Measurements from ENCODE around the gene CYBC1. TPM values are rescaled to one million over a fixed set of nuclear protein-coding genes. Genes with fewer than 3 reads are reported as not detected.
"Not testable (repeated sequence)": the region's sequence is repeated elsewhere in the genome, so short reads cannot be mapped to it uniquely, and the experiment has no call there.

The CYBC1 gene
- total RNA-seq, 2 donors from 2014 or later, result 55.5 to 77.9 TPM

DNA sequence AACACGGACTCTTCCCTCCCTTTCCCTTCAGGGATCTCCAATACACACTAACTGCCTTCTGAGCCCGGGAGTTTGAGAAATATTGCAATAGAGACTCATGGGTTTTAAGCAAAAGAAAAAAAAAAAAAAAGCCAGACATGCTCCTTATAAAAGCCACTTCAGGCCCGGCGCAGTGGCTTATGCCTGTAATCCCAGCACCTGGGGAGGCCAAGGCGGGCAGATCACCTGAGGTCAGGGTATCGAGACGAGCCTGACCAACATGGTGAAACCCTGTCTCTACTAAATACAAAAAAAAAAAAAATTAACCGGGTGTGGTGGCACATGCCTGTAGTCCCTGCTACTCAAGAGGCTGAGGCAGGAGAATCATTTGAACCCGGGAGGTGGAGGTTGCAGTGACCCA is 34.8 kb downstream of the CYBC1 start:
- intact Hi-C loops (cut with DNase I), result no loop called here
- DNase-seq (ENCODE audit: low spot score), result no peak

- no peak for DNase-seq (ENCODE audit: low spot score)
- intact Hi-C loops (cut with DNase I), result no loop called here
These were observed 35.2 kb downstream of the CYBC1 start for GRCh38 chr17:82415336-82415735.

DNA sequence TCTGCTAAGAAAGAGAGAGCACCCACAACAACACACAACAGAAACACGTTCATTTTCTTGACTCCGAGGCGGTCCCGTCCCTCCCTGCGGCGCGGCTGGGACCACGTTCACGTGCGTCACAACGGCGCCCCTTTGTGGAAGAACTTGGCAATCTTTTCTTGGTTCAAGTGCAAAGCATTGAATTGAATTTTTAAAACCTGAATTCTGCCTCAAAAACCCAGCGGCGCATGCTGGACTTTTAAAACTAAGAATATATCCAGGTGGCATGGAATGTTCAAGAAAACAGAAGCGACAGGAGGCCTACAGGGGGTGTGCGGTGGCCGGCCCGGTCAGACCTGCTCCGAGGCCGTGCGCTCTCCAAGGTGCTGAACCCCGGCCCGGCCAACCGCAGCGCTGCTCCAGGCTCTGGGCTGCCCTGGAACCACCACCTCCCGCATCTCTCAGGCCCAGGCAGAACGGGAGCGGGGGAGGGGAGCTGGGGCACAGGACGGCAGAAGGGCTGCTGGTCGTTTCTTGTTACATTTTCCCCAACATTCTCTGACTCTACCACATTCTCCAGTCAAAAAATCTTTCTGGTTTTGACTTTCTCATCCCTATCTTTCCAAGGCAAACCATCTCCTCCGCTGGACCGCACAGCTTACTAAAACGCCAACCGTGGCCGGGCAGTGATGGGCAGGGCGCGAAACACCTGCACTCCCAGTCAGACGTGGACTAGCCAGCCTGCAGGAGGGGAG is 35.8 kb downstream of the CYBC1 start:
- peak; percentile 93 for DNase-seq (ENCODE audit: low spot score)

DNA sequence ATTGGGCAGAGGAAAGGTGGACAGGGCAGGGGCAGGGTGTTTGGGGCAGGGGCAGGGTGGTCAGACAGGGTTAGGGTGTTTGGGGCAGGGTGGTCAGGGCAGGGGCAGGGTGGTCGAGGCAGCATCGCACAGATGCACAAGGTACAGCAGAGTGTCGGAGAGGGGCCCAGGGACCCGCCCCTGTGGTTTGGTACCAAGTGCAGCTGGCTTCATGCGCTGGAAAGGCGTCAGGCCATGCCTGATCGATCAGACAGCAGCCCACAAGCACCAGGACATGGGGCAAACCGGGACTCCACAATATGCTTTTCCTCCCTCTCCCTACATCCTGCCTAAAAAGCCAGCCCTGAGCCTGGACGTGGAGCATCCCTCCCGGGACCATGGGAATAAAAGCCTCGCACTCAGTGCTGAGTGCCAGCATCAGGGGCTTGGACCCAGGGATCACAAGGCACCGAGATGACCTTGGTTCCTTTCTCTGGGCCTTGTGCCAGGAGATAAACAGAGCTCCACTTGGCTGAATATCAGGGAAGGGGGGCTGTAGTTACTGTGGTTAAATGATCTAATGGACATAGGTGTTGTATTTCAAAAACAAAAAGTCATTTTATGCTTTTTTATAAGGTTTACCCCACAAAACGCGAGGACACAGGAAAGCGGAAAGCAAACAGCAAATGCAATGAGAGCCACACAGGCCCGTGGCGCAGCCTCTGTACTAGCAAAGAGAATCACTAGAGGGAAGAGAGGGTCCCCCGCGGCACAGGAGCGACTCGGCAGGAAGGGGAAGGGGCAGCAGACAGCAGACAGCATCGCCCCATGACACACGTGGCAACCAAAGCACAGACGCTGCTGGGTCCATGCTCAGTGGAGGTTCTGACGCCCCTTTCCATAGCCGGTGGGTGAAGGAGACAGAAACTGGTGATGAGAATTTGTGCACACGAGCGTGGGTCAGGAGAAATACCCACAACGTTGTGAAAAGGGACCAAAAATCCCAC is 37.7 kb downstream of the CYBC1 start:
- no peak for DNase-seq (ENCODE audit: low spot score)
- intact Hi-C loops (cut with DNase I), result loop anchor here (2.0 to 5.0 kb wide), 2 partner anchors 60 to 61 kb away; no protein-coding TSS in a partner anchor

More for the DNA sequence above, 35.8 kb downstream of the CYBC1 start:
- intact Hi-C loops (cut with DNase I), result loop anchor here in 1 of 2 donors (5.0 kb wide), 1 partner anchor 62 kb away; no protein-coding TSS in a partner anchor

DNA sequence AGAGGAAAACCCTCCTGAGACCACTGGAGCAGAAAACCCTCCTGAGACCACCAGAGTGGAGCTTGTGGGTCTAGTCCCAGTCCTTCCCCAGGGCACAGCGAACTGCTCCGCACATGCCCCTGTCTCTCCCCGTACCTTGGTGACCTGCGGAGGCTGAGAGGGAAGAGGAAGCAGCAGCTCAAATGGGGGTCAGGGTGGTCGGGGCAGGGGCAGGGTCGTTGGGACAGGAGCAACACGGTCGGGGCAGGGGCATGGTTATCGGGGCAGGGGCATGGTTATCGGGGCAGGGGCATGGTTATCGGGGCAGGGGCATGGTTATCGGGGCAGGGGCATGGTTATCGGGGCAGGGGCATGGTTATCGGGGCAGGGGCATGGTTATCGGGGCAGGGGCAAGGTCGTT is 38.5 kb downstream of the CYBC1 start:
- intact Hi-C loops (cut with DNase I), result loop anchor here (2.0 to 5.0 kb wide), 2 partner anchors 59 to 60 kb away; no protein-coding TSS in a partner anchor
- not testable (repeated sequence) for DNase-seq (ENCODE audit: low spot score)

DNA sequence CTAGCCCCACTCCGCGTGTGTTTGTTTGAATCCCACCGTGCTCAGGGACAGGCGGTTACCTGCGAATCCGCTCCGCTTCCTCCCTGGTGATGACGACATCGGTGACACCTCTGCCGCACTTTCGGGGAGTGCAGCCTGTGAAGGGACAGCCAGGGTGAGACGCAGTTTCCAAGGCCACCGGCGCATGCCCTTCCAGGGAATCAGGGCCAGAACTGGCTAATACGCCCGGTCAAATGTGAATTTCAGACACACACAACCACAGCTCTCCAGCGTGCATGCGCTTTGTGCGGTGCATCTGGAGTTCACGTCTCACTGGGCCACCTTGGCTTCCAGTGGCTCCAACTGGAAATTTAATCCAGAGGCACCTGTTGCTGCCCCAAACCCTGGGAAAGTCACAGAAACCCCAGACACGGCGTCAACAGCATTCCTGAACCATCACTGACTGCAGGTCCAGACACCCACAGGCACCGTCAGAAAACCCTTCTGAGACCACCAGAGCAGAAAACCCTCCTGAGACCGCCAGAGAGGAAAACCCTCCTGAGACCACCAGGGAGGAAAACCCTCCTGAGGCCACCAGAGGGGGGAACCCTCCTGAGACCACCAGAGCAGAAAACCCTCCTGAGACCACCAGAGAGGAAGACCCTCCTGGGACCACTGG is 39.0 kb downstream of the CYBC1 start:
- intact Hi-C loops (cut with DNase I), result loop anchor here (2.0 to 5.0 kb wide), 2 partner anchors 59 kb away; no protein-coding TSS in a partner anchor
- no peak for DNase-seq (ENCODE audit: low spot score)

DNA sequence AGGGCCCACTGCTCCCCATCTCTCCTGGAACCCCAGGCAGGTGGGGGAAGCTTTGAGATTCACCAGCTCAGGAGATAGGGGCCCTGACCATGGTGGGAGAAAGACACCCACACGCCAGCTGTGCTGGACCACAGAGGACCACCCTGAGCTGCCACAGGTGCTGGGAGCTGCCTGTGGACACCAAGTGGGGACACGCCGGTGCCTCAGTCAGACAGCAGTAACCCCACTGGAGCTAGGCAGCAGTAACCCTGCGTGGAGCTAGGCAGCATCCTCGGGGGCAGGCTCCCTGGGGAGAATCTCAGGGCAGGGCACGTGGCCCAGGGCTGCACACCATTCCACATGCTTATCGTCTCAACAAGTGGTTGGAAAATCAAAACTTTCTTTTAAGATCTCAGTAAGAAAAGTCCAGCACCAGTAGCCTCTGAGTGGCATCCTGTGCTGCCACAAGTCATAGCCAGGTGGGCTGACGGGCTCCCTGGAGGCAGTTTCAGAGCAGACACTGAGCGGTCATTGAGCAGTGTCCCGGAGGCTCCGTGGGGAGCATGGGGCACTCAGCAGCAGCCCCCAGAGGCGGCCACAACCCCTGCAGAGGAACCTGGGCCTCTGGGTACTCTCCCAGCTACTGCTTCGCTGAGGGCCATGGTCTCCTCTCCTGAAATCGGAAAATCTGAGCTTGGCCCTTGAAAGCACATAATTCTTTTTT is 40.4 kb downstream of the CYBC1 start:
- intact Hi-C loops (cut with DNase I), result loop anchor here in 1 of 2 donors (5.0 kb wide), 1 partner anchor 58 kb away; no protein-coding TSS in a partner anchor
- no peak for DNase-seq (ENCODE audit: low spot score)

- intact Hi-C loops (cut with DNase I), result no loop called here
- DNase-seq (ENCODE audit: low spot score), result no peak
These were observed 41.6 kb downstream of the CYBC1 start for GRCh38 chr17:82408938-82409318.

- intact Hi-C loops (cut with DNase I), result no loop called here
- DNase-seq (ENCODE audit: low spot score), result no peak
These were observed 42.1 kb downstream of the CYBC1 start for GRCh38 chr17:82408288-82408937.

- intact Hi-C loops (cut with DNase I), result no loop called here
- DNase-seq (ENCODE audit: low spot score), result no peak
These were observed 43.3 kb downstream of the CYBC1 start for GRCh38 chr17:82407255-82407654.

GRCh38 chr17:82406131-82406671 is 44.4 kb downstream of the CYBC1 start:
- intact Hi-C loops (cut with DNase I), result no loop called here
- no peak for DNase-seq (ENCODE audit: low spot score)

DNA sequence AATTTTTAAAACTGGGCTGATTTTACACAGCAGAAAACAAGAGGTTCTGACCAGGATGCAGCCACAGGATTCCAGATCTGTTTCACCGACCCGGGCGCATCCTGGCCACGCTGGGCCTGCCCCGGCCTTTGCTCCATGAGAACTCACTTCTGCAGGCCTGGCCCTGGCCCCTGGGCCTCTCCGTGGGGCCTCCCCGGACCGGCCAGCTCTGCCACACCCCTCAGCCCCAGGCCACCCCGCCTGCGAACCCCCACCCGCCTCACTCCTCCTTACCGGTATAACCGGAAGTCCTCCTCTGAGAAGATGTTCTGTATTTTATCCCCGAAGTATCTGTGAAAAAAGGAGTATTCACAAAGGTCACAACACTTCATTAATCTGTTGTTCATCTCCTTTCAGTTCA is 45.5 kb downstream of the CYBC1 start:
- no peak for DNase-seq (ENCODE audit: low spot score)
- intact Hi-C loops (cut with DNase I), result no loop called here

DNA sequence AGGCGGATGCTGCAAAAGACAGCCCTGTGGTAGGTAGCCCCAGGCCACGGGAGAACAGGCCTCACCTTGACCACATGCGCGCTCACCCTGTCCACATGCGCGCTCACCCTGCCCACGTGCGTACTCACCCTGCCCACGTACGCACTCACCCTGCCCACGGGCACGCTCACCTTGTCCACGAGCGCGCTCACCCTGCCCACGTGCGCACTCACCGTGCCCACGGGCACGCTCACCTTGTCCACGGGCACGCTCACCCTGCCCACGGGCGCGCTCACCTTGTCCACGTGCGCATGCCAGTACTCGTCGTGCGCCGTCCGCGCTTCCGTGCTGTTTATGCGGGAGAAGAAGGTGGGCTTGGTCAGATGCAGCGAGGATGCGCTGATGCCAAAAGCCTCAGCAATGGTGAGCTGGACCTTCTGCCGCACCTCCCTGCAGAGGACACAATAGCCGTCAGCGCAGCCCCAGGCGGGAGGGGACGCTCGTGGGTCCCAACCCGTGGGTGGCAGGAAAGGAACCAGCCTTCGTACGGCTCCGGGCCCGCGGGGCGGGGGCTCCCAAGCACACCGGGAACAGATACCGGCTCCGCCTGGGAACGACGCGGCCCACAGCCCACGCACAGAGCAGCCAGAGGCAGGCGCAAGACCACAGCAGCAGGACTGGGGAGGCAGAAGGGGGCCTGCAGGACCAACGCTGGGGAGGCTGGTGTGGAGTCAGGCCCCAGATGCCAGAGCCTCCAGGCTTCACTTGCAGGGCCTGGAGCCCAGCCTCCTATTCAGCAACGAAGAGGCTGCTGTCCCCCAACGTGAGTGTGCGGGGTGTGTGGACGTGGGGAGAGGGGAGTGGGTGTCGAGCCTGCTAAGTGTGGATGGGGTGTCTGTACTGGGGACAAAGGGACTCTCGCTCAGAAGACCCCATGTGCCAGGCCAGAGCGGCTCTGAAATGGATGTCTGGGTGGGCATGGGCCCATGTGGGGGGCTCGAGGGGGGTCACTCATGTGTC is 46.6 kb downstream of the CYBC1 start:
- intact Hi-C loops (cut with DNase I), result no loop called here

DNA sequence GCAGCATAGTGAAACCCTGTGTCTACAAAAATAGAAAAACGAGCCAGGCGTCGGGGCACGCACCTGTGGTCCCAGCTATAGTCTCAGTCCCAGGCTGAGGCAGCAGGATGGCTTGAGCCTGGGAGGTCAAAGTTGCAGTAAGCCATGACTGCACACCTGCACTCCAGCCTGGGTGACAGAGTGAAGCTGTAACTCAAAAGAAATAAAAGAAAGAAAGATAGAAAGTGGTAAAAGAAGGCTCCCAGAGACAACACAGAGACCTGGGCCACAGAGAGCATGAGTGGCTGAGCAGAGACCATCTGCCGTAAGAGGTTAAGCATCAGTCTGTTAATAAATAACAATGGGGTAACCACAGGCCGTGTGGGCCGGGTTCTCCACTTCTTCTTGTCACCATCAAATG is 47.7 kb downstream of the CYBC1 start:
- no peak for DNase-seq (ENCODE audit: low spot score)
- intact Hi-C loops (cut with DNase I), result no loop called here

More for the DNA sequence above, 46.6 kb downstream of the CYBC1 start:
- DNase-seq (ENCODE audit: low spot score), result no peak

DNA sequence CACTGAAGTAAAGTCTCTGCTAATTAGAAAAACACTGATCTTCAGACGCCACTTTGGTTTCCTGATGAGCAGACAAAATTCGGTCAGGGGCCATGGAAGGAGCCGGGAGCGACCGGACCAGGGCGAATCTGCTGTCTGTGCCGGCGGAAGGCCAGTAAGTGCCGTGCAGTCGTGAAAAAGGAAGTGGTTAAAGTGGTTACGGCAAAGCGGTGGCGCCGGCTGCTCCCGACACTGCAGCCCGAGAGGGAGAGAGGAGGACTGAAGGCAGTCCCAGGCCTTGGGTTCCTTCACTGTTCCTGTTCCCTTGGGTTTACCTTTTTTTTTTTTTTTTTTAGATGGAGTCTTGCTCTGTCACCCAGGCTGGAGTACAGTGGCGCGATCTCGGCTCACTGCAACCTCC is 49.7 kb downstream of the CYBC1 start:
- peak; percentile 90 for DNase-seq (ENCODE audit: low spot score)
- intact Hi-C loops (cut with DNase I), result no loop called here

- no peak for DNase-seq (ENCODE audit: low spot score)
- intact Hi-C loops (cut with DNase I), result no loop called here
These were observed 50.3 kb downstream of the CYBC1 start for GRCh38 chr17:82400206-82400605.

- DNase-seq (ENCODE audit: low spot score), result peak; percentile 68
- intact Hi-C loops (cut with DNase I), result no loop called here
These were observed 50.9 kb downstream of the CYBC1 start for GRCh38 chr17:82399601-82400101.

Measured in posterior vena cava (tissue), 2 donors.